HG03135 (cell line): Measurements from ENCODE around the gene LST1.
"Not testable (repeated sequence)": the region's sequence is repeated elsewhere in the genome, so short reads cannot be mapped to it uniquely, and the experiment has no call there.

ENCODE experiments used
- ATAC-seq: cut with Tn5 transposase; IDR thresholded peaks from one replicate; pipeline ENCODE4 v1.9.1; 2021; ENCODE audit warnings: mild to moderate bottlenecking, moderate library complexity; ENCODE audit not compliant: unreplicated experiment

LST1 gene

GRCh38 chr6:31586008-31586407 is at the start of gene LST1:
Gene LST1, plus strand, starts transcription at chr6:31586277. Its CDS starts 1,023 bp downstream, at chr6:31587300.
- ATAC-seq: no peak

DNA sequence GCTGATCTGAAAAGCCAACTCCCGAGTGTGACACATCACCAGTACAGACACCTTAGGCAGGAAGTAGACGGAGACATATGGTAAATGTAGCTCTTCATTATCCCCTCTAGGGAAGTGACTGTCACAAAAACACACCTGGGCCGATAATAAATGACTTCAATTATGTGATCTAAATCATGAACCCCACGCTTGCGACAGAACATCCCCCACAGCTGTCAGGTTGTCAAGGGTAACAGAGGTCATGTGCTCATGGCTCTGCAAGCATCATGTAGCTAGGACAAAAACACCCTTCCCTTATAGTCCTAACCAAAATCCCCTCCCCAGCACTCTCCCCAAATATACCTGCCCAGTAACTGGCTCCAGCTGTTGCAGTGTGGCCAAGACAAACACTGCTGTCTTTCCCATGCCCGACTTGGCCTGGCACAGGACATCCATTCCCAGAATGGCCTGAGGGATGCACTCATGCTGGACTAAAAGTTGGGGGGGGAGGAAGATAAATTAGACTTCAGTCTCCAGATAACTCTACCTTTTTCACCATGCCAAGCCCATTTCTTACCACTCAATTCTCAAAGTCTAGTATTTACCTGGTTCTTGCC is 47.2 kb upstream of the LST1 start:
- no peak for ATAC-seq

- no peak for ATAC-seq
These were observed 45.4 kb upstream of the LST1 start for GRCh38 chr6:31540640-31541039.

- ATAC-seq: no peak
These were observed 44.9 kb upstream of the LST1 start for GRCh38 chr6:31541059-31541657.

DNA sequence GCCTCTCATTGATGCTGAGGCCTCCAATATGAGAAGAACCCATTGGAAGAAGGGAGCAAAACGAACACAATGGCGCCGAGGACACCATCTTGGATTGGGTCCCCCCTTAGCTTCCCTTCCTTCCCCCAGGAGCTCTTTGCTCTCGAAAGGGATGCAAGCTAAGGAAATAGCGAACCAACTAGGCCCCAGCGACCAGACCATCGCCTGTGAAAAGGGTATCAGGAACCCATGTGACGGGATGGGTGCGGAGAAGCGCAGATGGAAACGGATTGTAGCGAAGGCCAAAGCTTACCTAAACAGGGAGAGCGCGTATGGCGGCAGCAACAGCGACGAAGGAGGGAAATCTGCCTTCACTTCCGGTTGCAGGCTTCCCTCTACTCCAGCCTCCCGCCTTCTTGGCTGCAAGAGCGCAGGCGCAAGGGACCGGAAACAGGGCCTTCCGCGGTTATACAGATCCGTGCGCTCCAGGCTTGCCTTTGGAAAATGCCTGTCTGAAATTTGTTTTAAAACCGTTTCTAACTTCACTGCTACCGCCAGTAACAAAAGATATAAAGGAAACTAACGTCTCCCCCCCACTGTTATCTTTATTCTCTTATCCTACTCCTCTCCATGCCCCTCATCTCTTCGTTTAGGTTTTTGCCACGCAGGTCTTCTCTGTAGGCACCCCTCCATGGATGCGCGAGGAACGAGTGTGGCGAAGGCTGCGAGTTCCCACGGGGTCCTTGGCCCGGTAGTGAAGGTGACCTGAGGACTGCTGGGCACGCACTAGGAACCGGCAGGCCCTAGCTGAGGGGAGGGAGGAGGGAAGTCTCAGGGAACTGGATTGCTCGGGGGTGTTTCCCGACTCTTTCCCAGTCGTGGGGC is 44.2 kb upstream of the LST1 start, which contains the start of gene DDX39B:
TSS of gene DDX39B (minus strand) at position 346 of the 864 bp plus-strand sequence. CDS start 1,471 bp downstream, outside the sequence.
- ATAC-seq: peak; percentile 63

DNA sequence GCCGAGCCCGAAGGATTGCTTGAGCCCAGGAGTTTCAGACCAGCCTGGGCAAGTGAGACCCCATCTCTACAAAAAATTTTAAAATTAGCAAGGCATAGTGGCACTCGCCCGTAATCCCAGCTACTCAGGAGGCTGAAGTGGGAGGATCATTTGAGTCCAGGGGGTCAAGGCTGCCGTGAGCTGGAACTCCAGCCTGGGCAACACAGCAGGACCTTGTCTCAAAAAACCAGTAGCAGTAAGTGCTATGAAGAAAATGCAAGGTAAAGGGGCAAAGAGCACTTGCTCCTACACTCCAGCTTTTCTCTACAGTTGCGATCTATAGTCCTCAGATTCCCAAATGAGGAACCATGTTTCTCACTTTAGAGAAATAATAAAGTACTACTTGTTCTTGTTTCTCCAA is 42.4 kb upstream of the LST1 start:
- no peak for ATAC-seq

- ATAC-seq: no peak
These were observed 41.4 kb upstream of the LST1 start for GRCh38 chr6:31544676-31545075.

DNA sequence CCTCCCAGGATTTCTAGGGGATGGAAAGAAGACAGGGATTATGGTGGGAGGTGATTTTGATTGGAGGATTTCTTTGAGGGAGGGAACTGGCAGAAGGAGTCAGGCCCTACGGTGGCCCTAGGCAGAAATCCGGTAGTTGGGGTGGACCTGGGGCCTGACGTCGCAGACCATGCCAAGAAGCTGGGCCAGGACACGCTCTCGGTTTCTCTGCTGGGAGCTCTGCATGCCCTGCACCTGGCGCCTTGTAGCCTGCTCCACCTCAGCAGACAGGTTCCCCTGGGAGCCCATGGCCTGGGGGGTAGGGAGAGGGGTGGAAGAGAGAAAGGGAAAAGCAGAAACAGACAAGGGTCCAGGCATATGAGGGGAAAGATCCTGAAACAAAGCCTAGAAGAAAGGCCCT is 40.8 kb upstream of the LST1 start:
- ATAC-seq: no peak

GRCh38 chr6:31546339-31546957 is 39.6 kb upstream of the LST1 start, which contains the start of gene ATP6V1G2:
Gene ATP6V1G2, minus strand, starts transcription at chr6:31546608. Its CDS starts 49 bp downstream, at chr6:31546559.
- peak; percentile 46 for ATAC-seq

DNA sequence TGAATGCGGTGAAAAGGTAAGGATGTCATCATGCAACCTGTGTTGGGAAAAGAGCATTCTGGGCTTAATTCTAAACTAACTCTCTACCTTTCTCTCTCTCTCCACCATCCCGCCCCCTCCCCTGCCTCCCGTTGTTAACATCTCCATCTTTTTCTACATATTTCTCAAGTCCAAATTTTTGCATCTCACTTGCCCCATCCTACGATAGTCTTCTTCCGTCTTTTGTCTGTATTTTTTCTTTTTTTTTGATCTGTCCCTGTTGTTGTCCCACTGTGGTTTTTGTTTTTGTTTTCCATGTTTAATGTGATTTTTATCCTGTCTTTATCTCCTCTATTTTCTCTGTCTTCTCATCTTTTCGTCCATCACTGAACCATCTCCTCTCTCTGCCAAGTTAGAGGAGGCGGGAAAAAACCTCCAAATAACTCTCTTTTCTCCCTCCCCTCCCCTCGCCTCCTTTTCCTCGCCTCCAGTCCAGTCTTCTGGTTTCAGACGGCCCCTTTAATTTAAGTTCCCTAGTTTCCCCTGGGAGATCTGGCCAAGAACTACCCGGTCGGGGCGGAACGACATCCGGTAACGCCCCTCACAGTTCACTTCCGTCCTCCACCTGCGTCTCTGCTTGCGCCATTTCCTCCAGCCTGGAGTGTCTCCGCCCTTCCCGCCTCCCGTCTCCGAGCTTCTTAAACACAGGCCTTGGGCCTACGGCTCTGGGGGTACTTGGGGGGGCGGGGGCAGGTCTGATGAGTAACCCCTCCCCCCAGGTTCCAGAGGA is 38.9 kb upstream of the LST1 start, which contains the start of gene NFKBIL1:
TSS of gene NFKBIL1 (plus strand) at position 651 of the 769 bp plus-strand sequence. CDS start at position 738, 87 bp downstream.
- peak; percentile 53 for ATAC-seq

DNA sequence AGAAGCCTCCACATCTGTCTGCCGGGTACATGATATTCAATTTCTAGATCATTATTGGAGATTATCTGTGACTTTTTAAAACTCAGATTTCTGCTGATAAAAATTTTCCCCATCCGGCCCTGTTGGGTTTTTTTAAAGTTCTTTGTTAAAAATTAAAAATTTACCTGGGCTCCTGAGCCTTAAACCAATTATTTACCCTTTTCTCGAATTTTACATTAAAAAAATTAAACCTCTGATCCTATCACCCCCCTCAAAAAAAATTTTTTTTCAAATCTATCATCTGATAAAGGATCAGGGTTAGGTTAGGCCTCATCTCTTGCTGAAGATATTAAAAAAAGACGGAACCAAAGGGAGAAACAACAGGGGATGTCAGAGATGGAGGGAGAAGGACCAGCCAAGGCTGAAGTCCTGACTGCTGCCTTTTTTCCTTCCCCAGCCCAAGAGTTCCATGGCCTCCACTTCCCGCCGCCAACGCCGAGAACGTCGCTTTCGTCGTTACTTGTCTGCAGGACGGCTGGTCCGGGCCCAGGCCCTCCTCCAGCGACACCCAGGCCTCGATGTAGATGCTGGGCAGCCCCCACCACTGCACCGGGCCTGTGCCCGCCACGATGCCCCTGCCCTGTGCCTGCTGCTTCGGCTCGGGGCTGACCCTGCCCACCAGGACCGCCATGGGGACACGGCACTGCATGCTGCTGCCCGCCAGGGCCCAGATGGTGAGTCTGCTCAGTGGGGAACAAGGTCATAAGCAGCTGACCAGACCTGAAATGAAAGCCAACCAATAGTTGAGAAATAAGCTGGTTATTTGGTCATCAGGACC is 38.1 kb upstream of the LST1 start:
- ATAC-seq: no peak

GRCh38 chr6:31548544-31548873 is 37.6 kb upstream of the LST1 start:
- ATAC-seq: no peak

DNA sequence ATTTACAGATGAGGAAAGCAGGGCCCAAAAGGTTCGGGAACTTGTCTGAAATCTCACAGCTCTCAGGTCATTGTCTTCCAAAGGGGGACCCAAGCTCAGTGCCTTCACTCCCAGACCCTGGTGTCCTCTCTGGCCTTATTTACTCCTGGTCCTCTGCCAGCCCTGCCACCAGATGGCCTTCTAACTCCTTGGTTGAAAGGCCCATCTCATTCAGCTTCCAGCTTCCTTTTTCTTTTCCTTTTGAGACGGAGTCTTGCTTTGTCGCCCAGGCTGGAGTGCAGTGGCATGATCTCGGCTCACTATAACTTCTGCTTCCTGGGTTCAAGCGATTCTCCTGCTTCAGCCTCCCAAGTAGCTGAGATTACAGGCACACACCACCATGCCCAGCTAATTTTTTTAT is 34.7 kb upstream of the LST1 start:
- ATAC-seq: not testable (repeated sequence)

- ATAC-seq: no peak
These were observed 29.8 kb upstream of the LST1 start for GRCh38 chr6:31556307-31556706.

GRCh38 chr6:31557443-31558317 is 28.4 kb upstream of the LST1 start:
- no peak for ATAC-seq

- ATAC-seq: no peak
These were observed 27.8 kb upstream of the LST1 start for GRCh38 chr6:31558318-31558625.

GRCh38 chr6:31558631-31559500 is 27.2 kb upstream of the LST1 start:
- no peak for ATAC-seq

DNA sequence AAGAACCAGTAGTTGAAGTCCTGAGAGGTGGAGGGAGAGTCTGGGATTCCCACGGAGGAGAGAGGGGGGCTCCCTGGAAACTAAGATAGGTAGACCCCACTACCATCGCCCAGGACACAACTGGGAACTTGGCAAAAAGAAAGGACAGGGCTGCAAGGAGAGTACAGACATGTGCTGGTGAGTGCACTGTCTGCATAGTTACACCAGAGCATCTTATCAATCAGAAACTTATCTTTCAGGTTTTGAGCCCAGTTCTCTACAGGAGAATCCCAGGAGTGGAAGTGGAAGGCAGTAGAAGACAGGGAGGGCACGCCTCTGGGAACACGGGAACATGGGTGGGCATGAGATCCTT is 26.5 kb upstream of the LST1 start:
- ATAC-seq: no peak
